Measurements from ENCODE around the gene ZNF385B.

DNA sequence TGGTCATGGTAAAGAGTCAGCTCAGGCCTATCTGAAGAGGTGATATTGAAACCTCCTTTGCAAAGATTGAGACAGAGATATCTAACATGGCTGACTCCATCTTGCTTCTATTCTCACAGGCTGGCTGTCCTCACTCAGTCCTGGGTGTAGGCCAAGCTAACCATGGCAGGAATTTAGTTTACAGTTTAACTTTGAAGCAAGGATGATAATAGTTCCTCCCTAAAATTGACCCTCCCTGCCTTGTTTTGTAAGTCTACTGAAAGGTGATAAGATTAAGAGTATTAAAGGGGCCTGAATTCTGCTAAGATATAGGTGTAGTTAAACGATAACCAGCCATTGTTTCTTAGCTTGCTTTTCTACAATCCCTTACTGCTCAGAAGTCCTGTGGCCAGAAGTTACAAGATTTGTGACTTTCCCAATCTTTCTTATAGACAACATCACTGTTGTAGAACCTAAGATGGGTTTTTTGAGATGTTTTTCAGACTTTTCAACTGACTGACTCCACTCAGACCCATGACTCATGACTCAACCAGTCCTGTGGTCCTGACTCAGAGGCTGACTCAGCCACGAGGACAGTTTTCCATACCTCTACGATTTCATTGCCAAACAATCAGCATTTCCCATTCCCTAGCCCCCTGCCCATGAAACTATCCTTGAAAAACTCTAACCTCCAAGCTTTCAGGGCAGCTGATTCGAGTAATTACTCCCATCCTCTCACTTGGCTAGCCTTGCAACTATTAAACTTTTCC is 401.1 kb downstream of the ZNF385B start:
- TF ChIP-seq, protein P1, sequence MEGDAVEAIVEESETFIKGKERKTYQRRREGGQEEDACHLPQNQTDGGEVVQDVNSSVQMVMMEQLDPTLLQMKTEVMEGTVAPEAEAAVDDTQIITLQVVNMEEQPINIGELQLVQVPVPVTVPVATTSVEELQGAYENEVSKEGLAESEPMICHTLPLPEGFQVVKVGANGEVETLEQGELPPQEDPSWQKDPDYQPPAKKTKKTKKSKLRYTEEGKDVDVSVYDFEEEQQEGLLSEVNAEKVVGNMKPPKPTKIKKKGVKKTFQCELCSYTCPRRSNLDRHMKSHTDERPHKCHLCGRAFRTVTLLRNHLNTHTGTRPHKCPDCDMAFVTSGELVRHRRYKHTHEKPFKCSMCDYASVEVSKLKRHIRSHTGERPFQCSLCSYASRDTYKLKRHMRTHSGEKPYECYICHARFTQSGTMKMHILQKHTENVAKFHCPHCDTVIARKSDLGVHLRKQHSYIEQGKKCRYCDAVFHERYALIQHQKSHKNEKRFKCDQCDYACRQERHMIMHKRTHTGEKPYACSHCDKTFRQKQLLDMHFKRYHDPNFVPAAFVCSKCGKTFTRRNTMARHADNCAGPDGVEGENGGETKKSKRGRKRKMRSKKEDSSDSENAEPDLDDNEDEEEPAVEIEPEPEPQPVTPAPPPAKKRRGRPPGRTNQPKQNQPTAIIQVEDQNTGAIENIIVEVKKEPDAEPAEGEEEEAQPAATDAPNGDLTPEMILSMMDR (IDR thresholded peaks at IDR 0.05; ENCODE audit: low read depth, low read length) = no peak
- no peak for TF ChIP-seq MYC (IDR thresholded peaks at IDR 0.05; ENCODE audit: low read depth, low read length)

Measured in NB4 (cell line).